IPS-NIHi7 (cell line): Measurements from ENCODE around the gene TMED6.

Experiments
- DNase-seq: peaks from one replicate; pipeline ENCODE4 v3.0.0; 2012; ENCODE audit warnings: mixed read lengths; ENCODE audit errors: extremely low spot score

The TMED6 gene

DNA sequence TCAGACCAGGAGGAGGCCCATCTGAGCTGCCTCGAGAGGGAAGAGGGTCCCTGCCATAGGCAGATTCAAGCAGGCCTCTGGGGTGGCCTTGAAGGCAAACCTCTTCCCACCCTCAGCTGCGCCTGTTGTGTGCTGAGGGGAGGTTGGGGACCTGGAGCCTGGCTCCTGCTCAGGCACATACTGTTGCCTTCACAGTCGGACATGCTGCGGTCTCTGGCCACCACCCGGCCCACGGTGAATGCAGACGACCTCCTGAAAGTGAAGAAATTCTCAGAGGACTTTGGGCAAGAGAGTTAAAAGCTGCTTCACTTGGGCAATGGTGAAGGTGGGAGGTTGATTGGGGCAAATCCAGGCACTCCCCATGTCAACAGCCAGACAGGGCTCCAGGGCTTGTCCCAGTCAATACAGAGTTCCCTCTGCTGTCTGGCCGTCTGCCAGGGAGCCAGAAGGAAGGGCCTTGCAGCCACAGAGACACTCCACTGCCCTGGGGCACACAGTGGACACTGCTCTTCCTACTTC lies 27.5 kb downstream of the TMED6 start:
- DNase-seq, result no peak

DNA sequence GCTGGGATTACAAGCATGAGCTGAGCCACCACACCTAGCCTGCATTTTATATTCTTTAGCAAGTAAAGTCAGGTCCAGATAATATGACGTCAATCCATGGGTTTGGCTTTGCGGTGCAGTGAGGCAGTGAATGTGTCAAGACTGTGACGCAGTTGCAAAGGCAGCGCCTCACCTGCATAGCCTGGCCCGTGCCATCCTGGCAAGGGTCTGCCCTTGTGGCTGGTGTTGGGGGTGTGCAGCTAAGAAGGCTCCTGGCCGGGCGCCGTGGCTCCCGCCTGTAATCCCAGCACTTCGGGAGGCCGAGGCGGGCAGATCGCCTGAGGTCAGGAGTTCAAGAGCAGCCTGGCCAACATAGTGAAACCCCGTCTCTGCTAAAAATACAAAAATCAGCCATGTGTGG lies 28.2 kb downstream of the TMED6 start:
- DNase-seq, result no peak

DNA sequence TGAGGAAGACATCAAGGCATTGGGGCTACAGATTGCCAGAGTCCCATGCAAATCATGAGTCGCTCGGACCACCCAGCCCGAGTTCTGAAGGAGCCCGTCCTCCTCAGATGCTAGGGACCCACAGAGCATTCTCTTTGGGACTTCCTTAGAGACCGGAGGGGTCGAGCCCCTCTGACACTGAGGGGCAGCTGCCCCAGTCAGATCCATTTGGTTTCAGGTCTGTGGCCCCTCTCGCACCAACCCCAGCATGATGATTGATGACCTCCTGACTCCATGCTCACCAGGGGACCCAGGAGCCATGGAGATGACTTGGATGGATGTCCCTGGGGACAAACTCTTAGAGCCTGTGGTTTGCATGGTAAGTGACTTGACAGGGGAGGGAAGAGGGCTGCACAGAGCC lies 29.2 kb downstream of the TMED6 start:
- DNase-seq, result no peak

DNA sequence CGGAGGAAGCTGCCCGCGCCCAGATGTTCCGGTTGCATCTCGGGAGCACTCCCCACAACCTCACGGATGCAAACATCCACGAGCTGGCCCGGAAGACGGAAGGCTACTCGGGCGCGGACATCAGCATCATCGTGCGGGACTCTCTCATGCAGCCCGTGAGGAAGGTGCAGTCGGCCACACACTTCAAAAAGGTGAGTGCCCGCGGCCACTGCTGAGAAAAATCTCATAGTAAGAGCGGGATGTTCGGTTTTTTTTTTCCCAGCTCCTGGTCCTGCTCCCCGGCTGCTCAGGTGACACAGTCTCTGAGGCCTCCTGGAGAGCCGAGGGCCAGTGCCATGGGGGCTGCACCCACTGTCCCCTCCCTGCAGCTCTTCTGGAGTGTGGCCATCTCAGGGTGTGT lies 30.5 kb downstream of the TMED6 start:
- DNase-seq, result no peak

DNA sequence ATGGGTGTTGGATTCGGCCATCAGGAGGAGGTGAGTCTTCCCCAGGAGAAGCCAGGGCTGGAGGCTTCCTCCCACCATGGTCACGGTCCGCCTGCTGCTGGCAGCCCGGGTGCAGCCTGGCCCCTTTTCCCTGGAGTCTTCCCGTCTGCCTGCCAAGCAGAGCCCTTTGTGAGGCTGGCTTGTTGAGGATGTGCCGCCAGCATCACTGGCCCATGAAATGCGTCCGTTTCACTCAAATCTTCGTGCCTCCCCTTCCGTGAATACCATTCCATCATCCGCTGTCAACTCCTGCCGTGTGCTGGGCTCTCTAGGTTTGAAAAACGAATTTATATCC lies 30.9 kb downstream of the TMED6 start:
- DNase-seq, result no peak

DNA sequence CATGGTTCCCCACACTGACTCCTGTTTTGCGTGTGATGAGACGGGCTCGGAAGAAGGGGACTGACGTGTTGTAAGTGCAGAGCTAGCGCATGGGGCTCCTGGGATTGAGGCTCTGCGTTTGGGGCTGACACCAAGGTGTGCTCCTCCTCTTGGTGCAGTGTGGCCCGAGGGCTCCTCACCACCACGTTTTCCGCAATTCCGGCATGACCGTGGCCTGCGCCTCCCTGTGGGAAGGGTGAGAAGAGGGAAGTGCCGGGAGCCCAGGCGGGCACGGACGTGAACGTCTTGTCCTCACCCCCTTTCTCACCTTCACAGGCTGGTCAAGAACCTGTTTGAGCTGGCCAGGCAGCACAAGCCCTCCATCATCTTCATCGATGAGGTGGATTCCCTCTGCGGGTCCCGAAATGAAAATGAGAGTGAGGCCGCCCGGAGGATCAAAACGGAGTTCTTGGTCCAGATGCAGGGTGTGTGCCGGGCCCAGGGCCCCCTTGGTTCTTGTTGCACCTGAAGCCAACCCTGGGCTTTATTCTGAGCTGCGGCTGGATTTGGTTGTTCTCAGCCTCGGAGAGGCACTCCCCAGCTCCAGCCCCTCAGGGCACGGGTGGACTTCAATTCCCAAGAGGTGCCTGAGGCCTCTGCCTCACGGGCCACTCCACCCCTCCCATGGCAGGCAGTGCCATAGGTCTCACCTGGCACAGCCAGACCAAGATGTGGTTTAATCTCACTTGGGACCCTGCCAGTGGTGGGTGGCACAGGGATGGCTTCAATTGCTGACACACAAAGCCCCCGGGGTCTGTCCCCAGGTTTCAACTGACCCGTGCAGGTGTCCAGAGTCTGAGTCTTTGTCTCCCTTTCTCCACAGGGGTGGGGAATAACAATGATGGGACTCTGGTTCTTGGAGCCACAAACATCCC lies 31.5 kb downstream of the TMED6 start:
- no peak for DNase-seq

DNA sequence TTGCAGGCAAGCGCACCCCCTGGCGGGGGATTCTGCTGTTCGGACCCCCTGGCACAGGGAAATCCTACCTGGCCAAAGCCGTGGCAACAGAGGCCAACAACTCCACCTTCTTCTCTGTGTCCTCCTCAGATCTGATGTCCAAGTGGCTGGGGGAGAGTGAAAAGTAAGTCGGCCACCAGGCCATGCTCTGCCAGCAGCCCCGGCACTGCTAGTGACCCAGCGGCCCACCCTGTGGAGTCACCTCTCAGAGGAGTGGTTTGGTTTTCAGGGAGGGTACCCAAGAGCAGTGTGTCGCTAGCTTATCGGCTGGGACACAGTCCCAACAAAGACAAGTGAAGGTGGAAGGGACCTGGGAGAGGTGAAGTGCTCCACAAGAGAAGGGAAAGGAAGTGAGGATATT lies 32.2 kb downstream of the TMED6 start:
- DNase-seq, result no peak

DNA sequence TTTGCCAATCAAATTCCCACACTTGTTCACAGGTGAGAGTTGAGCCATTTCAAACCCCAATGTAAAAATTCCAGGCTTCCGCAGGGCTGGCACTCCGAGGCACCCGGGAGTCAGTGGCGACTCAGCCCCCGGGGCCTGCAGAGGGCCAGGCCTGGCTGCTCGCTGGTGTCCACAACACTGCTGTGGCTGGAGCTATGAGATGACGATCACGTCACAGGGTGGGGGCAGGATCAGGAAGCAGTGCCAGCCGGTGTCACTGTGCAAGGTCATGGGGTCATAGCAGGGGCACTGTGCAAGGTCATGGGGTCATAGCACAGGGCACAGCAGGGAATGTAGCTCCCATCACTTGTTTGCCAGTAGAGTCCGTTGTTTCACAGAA lies 32.7 kb downstream of the TMED6 start:
- DNase-seq, result no peak

DNA sequence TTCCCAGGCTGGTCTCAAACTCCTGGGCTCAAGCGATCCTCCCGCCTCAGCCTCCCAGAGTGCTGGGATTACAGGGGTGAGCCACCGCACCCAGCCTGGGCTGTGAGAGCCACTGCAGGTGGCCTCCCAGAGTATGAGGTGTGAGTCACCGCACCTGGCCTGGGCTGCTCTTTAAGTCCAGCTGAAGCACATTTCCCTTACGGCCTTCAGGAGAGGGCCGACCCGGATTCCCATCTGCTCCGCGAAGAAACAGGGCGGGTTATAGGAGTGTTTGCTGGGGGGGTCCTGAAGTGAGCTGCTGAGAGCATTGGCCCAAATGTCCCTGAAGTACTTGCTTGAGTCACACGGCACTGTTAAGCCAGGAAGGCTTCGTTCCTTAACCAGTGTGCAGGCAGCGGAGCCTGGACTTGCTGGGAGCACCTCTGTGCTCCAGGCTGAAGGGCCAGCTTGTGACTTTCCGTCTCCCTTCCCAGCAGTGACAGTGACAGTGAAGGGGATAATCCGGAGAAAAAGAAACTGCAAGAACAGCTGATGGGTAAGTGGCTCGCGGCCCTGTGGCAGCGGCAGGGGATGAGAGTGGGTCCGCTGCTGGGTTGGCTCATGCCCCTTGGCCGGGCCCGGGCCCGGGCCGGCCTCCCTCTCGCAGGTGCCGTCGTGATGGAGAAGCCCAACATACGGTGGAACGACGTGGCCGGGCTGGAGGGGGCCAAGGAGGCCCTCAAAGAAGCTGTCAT lies 33.2 kb downstream of the TMED6 start:
- no peak for DNase-seq

DNA sequence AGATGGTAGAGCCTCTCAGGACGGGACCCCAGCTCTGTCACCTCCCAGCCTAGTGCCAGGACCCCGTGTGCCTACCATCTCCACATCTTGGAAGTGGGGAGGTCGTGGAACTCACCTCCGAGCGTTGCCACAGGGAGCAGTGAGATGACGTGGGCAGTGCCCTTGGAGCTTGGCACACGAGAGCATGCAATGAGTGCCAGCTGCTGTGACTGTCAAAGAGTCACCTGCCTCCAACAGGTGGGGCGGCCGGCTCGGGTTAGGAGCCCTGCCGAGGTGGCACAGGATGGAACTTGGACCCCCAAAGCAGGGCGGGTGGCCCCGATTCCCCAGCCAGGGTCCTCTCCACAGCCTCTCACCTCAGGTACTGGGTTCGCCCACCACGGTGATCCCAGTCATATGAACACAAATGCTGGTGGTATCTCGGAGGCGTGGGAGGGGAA lies 35.0 kb downstream of the TMED6 start:
- DNase-seq, result no peak

DNA sequence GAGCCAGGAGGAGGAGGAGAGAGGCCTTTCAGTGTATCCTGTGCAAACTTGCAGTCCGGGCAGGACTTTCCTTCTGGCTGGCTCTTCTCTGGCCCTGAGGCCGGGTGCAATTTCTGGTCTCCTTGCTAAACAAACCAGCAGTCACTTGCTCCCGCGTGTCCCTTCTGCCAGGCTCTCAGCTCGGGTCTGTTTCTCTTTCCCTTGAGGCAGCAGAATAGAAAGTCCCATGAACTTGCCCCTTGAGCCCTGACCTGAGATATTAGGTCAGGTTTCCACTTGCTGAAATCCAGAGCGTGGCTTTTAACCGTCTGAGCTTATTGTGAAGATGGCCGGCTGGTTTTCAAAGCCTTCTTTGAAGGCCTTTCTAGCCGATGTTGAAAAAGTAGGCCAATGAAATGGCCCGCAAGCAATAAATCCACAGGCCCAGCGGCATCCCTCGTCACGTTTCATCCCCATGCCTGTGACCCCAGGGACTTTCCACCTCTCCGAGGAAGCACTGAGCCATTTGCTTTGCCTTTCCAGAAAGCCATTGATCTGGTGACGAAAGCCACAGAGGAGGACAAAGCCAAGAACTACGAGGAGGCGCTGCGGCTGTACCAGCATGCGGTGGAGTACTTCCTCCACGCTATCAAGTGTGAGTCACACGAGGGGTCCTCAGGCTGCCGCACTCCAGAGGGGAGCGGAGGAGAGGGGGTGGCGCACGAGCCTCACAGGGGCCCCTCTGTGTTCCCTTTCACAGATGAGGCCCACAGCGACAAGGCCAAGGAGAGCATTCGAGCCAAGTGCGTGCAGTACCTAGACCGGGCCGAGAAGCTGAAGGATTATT lies 35.9 kb downstream of the TMED6 start:
- DNase-seq, result no peak

DNA sequence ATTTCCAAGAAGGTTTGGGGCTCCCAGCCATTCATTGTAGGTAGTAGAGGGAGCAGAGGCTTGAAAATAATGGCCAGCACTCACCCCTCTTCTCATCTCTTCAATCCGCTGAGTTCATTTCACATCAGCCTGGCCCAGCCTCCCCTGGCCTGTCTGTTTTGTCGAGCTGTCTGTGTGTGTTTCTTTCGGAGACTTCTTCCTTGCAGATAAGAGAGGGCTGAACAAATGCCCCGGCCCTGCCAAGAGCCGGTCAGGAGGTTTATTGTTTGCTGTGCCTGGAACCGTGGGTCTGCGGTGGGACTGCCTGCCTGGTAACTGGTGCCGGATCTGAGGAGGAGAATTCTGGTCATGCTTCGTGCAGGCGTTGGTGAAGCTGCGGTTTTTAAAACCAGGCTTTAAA lies 37.1 kb downstream of the TMED6 start:
- no peak for DNase-seq

DNA sequence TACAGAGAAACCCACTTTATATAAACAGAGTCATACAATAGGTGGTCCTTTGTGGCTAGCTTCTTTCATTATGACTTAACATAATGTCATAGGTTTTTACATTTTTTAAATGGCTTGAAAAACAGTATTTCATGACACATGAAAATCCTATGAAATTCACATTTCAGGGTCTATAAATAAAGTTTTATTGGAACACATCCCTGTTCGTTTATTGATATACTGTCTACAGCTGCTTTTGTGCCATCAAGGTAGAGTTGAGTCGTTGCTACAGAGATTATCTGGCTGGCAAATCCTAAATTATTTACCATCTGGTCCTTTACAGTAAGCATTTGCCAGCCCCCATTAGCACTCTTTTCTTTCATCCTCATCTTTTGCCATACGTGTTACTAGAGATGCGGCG lies 38.1 kb downstream of the TMED6 start:
- DNase-seq, result no peak

DNA sequence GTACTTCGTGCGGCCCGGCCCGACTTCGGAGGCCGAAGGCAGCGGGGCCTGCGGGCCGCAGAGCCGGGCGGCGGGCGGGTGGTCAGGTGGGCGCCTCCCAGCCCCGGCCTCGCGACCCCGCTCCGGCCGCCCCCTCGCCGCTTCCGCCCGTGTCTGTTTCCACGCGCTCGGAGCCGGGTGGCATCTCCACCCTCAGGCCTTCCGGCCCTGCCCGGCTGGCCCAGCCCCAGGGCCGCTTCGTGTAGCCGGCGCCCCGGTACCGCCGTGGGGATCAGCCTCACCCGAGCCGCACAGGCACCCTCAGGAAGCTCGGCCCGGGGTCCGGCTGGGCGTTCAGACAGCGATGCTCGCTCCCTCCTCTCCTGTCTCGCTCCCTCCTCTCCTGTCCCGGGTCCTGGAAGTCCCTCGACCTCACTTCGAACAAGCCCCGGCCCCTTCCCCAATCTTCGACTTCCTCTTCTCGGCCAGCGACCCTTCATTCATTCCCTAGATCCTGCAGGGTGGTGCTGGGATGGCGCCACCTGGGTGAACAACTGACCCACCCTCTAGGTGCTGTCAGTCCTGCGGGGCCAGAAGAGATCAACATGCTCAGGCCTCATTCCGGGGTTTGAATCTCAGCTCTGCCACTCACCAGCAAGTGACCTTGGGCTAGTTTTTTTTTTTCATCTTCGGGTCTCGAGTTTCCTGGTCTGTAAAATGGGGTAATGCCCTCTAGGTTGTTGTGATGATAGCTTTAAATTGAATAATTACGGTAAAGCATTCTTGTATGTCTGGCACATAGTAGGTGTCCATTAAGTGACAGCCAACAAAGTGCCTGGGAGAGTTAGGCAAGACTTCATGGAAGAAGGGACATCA lies 39.8 kb downstream of the TMED6 start:
- DNase-seq, result peak; percentile 63

DNA sequence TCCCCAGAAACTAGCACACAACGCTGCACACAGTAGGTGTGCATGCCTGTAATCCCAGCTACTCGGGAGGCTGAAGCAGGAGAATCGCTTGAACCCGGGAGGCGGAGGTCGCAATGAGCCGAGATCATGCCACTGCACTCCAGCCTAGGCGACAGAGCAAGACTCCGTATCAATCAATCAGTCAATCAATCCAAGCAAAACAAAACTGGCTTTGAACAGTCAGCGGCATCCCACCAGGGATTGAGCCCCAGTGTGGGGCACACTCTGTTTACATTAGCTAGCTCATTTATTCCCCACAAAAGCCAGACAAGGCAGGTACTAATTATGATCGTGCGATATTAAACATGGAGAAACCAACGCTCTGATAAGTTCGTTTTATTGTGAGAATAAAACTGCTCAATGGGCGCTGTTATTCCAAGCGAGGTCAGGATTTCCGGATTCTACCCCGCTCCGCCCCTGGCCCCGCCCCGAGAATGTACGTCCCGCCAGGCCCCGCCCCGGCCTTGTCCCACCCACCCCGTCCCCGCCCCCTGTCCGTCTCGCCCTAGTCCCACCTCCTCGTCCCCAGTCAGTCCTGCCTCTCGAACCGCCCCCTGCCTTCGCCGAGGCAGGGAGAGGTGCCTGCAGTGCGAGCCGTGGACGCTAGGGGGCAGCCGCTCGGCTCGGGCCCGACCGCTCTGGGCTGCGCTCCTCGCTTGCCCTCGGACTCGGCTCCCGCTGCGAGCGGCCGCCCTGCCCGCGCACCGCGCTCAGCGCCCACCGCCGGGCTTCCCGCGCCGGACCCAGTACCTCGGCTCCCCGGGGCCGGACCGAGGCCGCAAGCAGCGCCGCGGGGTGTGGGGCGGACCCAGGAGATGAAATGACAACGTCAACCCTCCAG lies 40.7 kb downstream of the TMED6 start, which contains the start of gene VPS4A:
VPS4A (plus strand) TSS at position 698 of the 880 bp plus-strand sequence; CDS start at position 860, 162 bp downstream.
- DNase-seq, result peak; percentile 99

DNA sequence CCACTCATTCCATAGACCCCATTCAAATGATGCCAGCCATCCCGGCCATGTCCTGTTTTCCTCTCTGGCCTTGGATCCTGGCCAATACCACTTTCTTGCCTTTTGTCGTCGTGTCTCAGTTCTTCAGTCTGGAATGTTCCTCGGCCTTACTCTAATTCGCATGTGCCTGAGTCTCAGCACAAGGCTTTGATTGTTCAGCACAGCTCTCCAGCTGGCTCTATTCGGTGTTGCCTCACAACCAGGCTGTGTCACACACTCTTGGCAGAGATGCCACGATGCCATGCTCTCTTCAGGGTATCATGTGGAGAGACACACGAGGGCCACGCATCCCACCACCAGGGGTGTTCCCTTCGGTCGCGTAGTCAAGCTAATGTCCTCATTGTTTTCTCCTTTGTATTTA lies 42.3 kb downstream of the TMED6 start:
- no peak for DNase-seq

DNA sequence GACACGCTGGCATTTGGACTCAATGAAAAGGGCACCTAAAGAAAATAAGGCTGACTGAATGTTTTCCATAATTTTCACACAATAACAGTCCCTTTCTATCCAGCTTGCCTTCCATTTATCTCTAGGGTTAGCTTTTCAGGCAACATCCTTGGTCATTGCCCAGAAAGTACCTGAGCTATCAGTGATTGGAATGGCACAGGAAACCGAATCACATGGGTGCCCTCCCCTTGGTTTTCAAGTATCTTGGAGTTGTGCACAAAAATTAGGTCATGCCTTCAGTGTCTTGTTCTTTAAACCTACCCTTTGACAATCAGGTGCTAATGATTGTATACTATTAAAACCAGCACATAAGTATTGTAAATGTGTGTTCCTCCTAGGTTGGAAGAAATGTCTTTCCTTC lies 43.7 kb downstream of the TMED6 start:
- DNase-seq, result no peak

DNA sequence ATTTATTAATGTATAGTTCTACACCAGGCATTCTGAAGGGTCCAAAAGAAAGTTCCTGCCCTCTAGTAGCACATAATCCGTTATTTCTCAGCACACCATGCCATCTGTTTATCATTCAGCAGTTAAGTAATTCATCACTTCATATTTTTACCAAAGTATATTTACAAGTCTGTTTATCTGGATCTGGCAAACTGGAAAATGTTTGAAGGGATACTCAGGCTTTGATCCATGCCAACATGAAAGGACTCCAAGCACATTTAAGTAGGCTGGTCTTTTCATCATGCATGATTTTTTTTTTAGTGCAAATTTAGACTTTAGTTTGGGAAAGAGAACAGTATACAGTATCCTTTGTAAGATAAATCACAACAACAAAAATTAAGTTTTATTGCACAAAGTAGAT lies 44.5 kb downstream of the TMED6 start:
- DNase-seq, result no peak

DNA sequence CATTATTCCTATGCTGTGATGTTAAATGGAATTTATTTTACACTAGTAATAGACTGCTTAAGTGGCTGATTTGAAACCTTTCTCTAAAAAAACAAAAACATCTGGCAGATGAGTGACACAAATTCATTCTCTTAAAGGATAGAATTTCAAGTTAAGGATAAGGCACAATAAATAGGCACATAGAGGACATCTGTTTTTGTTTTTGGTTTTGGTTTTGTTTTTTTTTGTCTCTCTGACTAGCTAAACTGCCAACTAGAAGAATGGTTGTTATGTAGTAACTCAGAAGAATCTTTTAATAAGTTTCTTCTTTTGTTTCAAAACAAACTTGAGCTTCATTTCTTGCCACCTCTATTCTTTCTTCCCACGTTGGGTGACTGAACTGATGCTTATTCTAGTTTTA lies 45.6 kb downstream of the TMED6 start:
- DNase-seq, result no peak

DNA sequence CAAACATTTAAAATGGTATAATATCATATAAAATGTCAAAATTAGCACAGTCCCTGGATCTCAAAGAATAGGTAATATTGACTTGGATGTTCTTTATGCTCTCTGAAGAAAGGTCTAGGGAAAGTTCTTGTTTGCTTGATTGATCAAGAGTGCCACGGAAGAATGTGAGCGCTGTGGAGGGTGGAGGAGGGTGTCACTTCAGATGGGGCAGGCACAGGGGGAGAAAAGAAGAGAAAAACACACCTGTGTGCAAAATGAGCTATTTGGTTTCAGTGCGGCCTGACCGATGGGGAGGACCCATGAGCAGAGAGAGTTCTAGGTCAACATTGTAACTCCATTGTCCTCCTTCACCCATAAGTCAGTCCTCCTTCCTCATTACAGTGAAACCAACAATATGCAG lies 49.3 kb downstream of the TMED6 start:
- no peak for DNase-seq
